SH-SY5Y (cell line): ENCODE results near the gene SFT2D1.

ENCODE experiments used
- GATA2 ChIP-seq: IDR thresholded peaks from 2 replicates; pipeline ENCODE4 v1.6.1; 2011; ENCODE audit warnings: mild to moderate bottlenecking, low read depth, low read length
- GATA3 ChIP-seq: IDR thresholded peaks from 2 replicates; pipeline ENCODE4 v1.6.1; 2011; ENCODE audit warnings: low read depth, mild to moderate bottlenecking, low read length, moderate library complexity

DNA sequence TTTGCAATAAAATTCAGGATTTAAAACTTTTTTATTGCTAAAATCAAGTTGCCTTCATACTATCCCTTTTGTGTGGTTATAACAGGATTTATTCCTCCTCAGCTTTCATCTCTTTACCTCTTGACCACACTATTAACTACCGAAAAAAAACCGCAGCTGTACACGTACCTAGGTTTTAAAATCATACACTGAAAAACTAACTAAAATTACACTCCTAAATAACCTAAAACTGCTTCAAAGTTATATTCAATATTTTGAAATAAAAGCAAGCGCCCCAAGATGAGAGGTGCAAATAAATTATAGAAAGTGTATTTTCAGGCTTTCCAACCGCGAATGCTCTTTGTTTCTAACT is 39.0 kb upstream of the SFT2D1 start:
- TF ChIP-seq GATA2 = no peak
- no peak for TF ChIP-seq GATA3
